ENCODE measurements around the gene ZBTB40. TPM values are rescaled to one million over a fixed set of nuclear protein-coding genes. Genes with fewer than 3 reads are reported as not detected.

Gene ZBTB40
- total RNA-seq, 1 donor from 2014 or later: 8.1 TPM

DNA sequence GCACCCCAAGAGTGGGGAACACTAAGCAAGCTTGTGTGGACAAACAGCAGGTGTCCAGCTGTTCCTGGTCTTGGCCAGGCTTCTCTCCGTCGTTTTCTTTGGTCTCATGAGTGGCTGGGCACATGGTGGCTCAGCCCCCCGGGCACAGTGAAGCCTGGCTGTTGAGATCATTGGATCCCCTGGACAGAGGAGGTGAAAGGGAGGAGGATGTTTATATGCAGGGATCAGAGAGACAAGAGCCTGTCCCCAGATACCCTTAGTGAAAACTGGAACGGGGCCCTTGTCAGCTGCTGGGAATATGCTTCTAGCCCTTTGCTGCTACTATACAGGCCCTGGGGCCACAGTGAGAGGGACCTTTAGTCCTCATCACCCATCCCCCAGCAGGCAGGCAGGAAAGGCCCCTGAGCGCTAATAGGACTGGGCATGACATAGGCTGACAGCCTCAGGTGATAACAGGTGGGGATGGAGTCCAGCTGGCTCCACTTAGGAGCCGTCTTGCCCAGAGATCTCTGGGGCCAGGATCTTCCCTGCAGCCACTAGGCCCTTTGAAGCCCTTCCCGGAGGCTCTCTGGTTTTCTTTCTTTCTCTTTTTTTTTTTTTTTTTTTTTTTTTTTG, 128.0 kb downstream of the ZBTB40 start:
- DNase-seq (ENCODE audit: low read depth in 2 of 2): no peak

Other genes with a start within 250 kb of the ZBTB40 start
- gene EPHA8, start 111.6 kb downstream of the ZBTB40 start, total RNA-seq: not detected in 2 replicates
- not detected in 2 replicates for gene C1QA, start 184.8 kb downstream of the ZBTB40 start, total RNA-seq
- gene C1QC, start 191.8 kb downstream of the ZBTB40 start, total RNA-seq: not detected in 2 replicates
- gene C1QB, start 201.4 kb downstream of the ZBTB40 start, total RNA-seq: not detected in 2 replicates